HepG2 (cell line): ENCODE data around the gene PHYH. TPM values are rescaled to one million over a fixed set of nuclear protein-coding genes. Genes with fewer than 3 reads are reported as not detected.
A peak's percentile ranks its signal among the peaks of the same experiment; 100 is the strongest.

Experiments
- ATF1 ChIP-seq: IDR thresholded peaks from 2 replicates; pipeline ENCODE4 v1.6.1; 2016; ENCODE audit warnings: mild to moderate bottlenecking, control low read depth
- ATF3 ChIP-seq: sonication (generic); formaldehyde crosslinking; IDR thresholded peaks from 2 replicates; pipeline ENCODE4 v1.4.0; 2020; ENCODE audit warnings: missing genetic modification reagents
- ATF6 ChIP-seq: sonication (generic); formaldehyde crosslinking; conservative IDR thresholded peaks from 2 replicates; pipeline ENCODE4 v1.4.0; 2020; ENCODE audit warnings: missing genetic modification reagents
- ELK4 ChIP-seq: sonication (generic); formaldehyde crosslinking; IDR thresholded peaks from 2 replicates; pipeline ENCODE4 v1.9.0; 2021; ENCODE audit warnings: missing genetic modification reagents, borderline replicate concordance
- EZH2 ChIP-seq: conservative IDR thresholded peaks from 2 replicates; pipeline ENCODE4 v1.6.1; 2012; ENCODE audit warnings: mild to moderate bottlenecking, low read depth, low read length, moderate library complexity
- GTF3A ChIP-seq: sonication (generic); formaldehyde crosslinking; conservative IDR thresholded peaks from 2 replicates; pipeline ENCODE4 v1.4.0; 2020; ENCODE audit warnings: mild to moderate bottlenecking, missing genetic modification reagents
- HMGXB4 ChIP-seq, 2 experiments: sonication (generic) in 1 of 2; formaldehyde crosslinking in 1 of 2; IDR thresholded peaks; 2 replicates each; pipeline versions ENCODE4 v1.4.0 to v1.6.1; 2018 to 2020; ENCODE audit warnings: missing genetic modification reagents in 2 of 2, borderline replicate concordance in 1 of 2, low read depth in 1 of 2, mild to moderate bottlenecking in 1 of 2, missing biosample characterization in 1 of 2
- KDM3A ChIP-seq: IDR thresholded peaks from 2 replicates; pipeline ENCODE4 v1.6.1; 2018; ENCODE audit warnings: low read depth, missing compliant biosample characterization
- KDM5A ChIP-seq: fragments of 200-600 bp; sonication (generic); IDR thresholded peaks from 2 replicates; pipeline ENCODE4 v1.7.0; 2018; ENCODE audit warnings: antibody characterized with exemption, mild to moderate bottlenecking, low read length, borderline replicate concordance
- PRDM4 ChIP-seq: sonication (generic); formaldehyde crosslinking; IDR thresholded peaks from 2 replicates; pipeline ENCODE4 v1.9.0; 2021; ENCODE audit warnings: missing genetic modification reagents, borderline replicate concordance
- SP4 ChIP-seq: sonication (generic); formaldehyde crosslinking; IDR thresholded peaks from 2 replicates; pipeline ENCODE4 v1.8.1; 2023; ENCODE audit warnings: mild to moderate bottlenecking, missing genetic modification reagents
- ZBTB26 ChIP-seq: IDR thresholded peaks from 2 replicates; pipeline ENCODE4 v1.6.1; 2016; ENCODE audit warnings: missing compliant biosample characterization, missing genetic modification reagents, borderline replicate concordance
- ZMYM4 ChIP-seq: sonication (generic); formaldehyde crosslinking; IDR thresholded peaks from 2 replicates; pipeline ENCODE4 v1.8.1; 2023; ENCODE audit warnings: mild to moderate bottlenecking, missing genetic modification reagents
- ZNF512 ChIP-seq: sonication (generic); formaldehyde crosslinking; IDR thresholded peaks from 2 replicates; pipeline ENCODE4 v1.4.0; 2020; ENCODE audit warnings: mild to moderate bottlenecking, missing genetic modification reagents
- ZNF576 ChIP-seq: sonication (generic); formaldehyde crosslinking; IDR thresholded peaks from 2 replicates; pipeline ENCODE4 v1.4.0; 2020; ENCODE audit warnings: mild to moderate bottlenecking, missing genetic modification reagents
- ZNF878 ChIP-seq: sonication (generic); formaldehyde crosslinking; IDR thresholded peaks from 2 replicates; pipeline ENCODE4 v1.8.1; 2023; ENCODE audit warnings: mild to moderate bottlenecking, missing genetic modification reagents, moderate library complexity
- polyA plus RNA-seq, 8 experiments: library from polyadenylated mRNA; depleted of rRNA in 3 of 8; stranded (reverse) in 7 of 8; unstranded in 1 of 8; fragments of >200 nt; fragmentation: Illumina TruSeq in 4 of 8; extraction: Trizol in 4 of 8; gene quantifications; 2 replicates each; pipeline versions ENCODE4 v1.2.1 to v1.2.3, GENCODE V29; 2011 to 2016; ENCODE audit warnings: low read depth in 4 of 8, missing spikeins in 1 of 8, mixed read lengths in 1 of 8; ENCODE audit not compliant: insufficient read depth in 1 of 8
- total RNA-seq, 5 experiments: library from RNA; depleted of rRNA; stranded (reverse); fragments of >200 nt; fragmentation: Illumina TruSeq; extraction: Trizol; gene quantifications; 2 replicates each; pipeline ENCODE4 v1.2.3, GENCODE V29; 2016; ENCODE audit warnings: low read depth in 1 of 5

Gene PHYH
- total and polyA plus RNA-seq, 2 of the 13 experiments (the other 11 are each of a cell fraction or from before 2014, with no cell fraction given), result 27.2 to 34.5 TPM

GRCh38 chr10:13272164-13272571 is 27.7 kb downstream of the PHYH start (continued):
- TF ChIP-seq HMGXB4 (CRISPR knock-in tag; IDR thresholded peaks at IDR 0.05; ENCODE audit: borderline replicate concordance in 1 of 2, low read depth in 1 of 2) (peak in 1 of 2 experiments; percentile 64; a peak in 2 of 4 replicates), EZH2 (no peak), ATF6 (CRISPR knock-in tag) (no peak), ZMYM4 (peak; percentile 43; the same call in 1 of the 2 replicates), KDM5A (no peak), KDM3A (CRISPR knock-in tag) (no peak), ATF3 (CRISPR knock-in tag) (no peak), ZNF878 (CRISPR knock-in tag) (no peak), ELK4 (CRISPR knock-in tag) (no peak), ZNF576 (CRISPR knock-in tag) (no peak), ZNF512 (no peak), SP4 (CRISPR knock-in tag) (no peak; the same call in 1 of the 2 replicates), ZBTB26 (CRISPR knock-in tag) (no peak), GTF3A (CRISPR knock-in tag) (no peak), ATF1 (no peak), PRDM4 (CRISPR knock-in tag) (no peak)
